ENCODE data around the gene CHST3. TPM values are rescaled to one million over a fixed set of nuclear protein-coding genes. Genes with fewer than 3 reads are reported as not detected.
A peak's percentile ranks its signal among the peaks of the same experiment; 100 is the strongest.

The CHST3 gene
- total RNA-seq, 1 donor = 58.3 TPM

- H3K4me3 ChIP-seq (ENCODE audit: low read depth, low read length) = no peak overlapping the region
- TF ChIP-seq, protein P1, sequence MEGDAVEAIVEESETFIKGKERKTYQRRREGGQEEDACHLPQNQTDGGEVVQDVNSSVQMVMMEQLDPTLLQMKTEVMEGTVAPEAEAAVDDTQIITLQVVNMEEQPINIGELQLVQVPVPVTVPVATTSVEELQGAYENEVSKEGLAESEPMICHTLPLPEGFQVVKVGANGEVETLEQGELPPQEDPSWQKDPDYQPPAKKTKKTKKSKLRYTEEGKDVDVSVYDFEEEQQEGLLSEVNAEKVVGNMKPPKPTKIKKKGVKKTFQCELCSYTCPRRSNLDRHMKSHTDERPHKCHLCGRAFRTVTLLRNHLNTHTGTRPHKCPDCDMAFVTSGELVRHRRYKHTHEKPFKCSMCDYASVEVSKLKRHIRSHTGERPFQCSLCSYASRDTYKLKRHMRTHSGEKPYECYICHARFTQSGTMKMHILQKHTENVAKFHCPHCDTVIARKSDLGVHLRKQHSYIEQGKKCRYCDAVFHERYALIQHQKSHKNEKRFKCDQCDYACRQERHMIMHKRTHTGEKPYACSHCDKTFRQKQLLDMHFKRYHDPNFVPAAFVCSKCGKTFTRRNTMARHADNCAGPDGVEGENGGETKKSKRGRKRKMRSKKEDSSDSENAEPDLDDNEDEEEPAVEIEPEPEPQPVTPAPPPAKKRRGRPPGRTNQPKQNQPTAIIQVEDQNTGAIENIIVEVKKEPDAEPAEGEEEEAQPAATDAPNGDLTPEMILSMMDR (IDR thresholded peaks at IDR 0.05; ENCODE audit: insufficient read depth, low read depth, low read length) = peak; percentile 36
- no peak for DNase-seq (ENCODE audit: low read depth)
Observed at GRCh38 chr10:71978476-71978875, 14.3 kb downstream of the CHST3 start.

GRCh38 chr10:71978988-71979691, 14.9 kb downstream of the CHST3 start:
- TF ChIP-seq, protein P1 (IDR thresholded peaks at IDR 0.05; ENCODE audit: insufficient read depth, low read depth, low read length) = no peak
- no peak for DNase-seq (ENCODE audit: low read depth)
- H3K4me3 ChIP-seq (ENCODE audit: low read depth, low read length) = no peak overlapping the region

GRCh38 chr10:71979692-71980062, 15.5 kb downstream of the CHST3 start:
- DNase-seq (ENCODE audit: low read depth) = no peak
- TF ChIP-seq, protein P1 (IDR thresholded peaks at IDR 0.05; ENCODE audit: insufficient read depth, low read depth, low read length) = no peak
- H3K4me3 ChIP-seq (ENCODE audit: low read depth, low read length) = no peak overlapping the region

DNA sequence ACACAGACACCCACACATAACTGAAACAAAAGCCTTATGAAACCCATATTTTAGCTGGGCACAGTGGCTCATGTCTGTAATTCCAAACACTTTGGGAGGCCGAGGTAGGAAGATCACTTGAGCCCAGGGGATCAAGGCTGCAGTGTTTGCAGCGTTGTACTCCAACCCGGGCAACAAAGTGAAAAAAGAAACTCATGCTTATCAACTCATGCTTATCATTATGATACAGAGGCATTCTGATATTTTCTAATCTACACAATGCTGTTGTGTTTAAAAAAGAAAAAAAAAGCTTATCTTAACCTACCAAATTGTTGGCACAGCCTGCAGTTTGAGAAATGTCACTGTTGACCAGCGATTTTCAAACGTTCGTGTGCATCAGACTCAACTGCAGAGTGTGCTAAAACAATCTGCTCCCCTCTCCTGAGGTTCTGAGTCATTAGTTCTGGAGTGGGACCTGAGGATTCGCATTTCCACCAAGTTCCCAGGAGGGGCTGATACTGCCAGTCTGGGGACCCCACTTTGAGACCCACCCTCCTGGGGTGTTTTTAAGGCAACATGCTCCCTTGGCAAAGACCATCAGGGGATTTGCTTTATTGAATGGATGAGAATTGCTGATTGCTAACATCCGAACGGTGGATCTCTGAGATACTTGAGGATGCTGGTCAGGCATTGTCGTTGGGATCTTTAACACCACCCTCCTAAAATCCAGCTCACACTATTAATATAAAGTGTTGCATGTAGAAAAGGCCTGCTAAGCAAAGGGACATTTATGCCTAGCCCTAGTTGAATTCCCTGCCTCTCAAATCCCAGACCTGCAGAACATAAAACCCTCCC, 16.2 kb downstream of the CHST3 start:
- no peak overlapping the region for H3K4me3 ChIP-seq (ENCODE audit: low read depth, low read length)
- TF ChIP-seq, protein P1 (IDR thresholded peaks at IDR 0.05; ENCODE audit: insufficient read depth, low read depth, low read length) = no peak
- DNase-seq (ENCODE audit: low read depth) = no peak

GRCh38 chr10:71981015-71981875, 17.1 kb downstream of the CHST3 start:
- H3K4me3 ChIP-seq (ENCODE audit: low read depth, low read length) = no peak overlapping the region
- TF ChIP-seq, protein P1 (IDR thresholded peaks at IDR 0.05; ENCODE audit: insufficient read depth, low read depth, low read length) = no peak
- no peak for DNase-seq (ENCODE audit: low read depth)

GRCh38 chr10:71981876-71982230, 17.7 kb downstream of the CHST3 start:
- TF ChIP-seq, protein P1 (IDR thresholded peaks at IDR 0.05; ENCODE audit: insufficient read depth, low read depth, low read length) = no peak
- no peak overlapping the region for H3K4me3 ChIP-seq (ENCODE audit: low read depth, low read length)
- DNase-seq (ENCODE audit: low read depth) = no peak
